Mucosa of stomach (tissue), 1 donor: ENCODE data around the gene CCDC30.

Source experiments
- H3K27me3 ChIP-seq: one replicate; pipeline ENCODE4 v1.7.0; 2013; ENCODE audit warnings: mild to moderate bottlenecking, low read length; ENCODE audit not compliant: control insufficient read depth, insufficient read depth
- H3K36me3 ChIP-seq: one replicate; pipeline ENCODE4 v1.7.0; 2013; ENCODE audit warnings: low read length; ENCODE audit not compliant: control insufficient read depth, insufficient read depth
- H3K4me1 ChIP-seq: one replicate; pipeline ENCODE4 v1.7.0; 2013; ENCODE audit warnings: mild to moderate bottlenecking, low read length; ENCODE audit not compliant: control insufficient read depth, insufficient read depth
- H3K4me3 ChIP-seq: one replicate; pipeline ENCODE4 v1.7.0; 2013; ENCODE audit warnings: low read length
- H3K9ac ChIP-seq: one replicate; pipeline ENCODE4 v1.7.0; 2013; ENCODE audit warnings: mild to moderate bottlenecking, low read length, moderate library complexity
- H3K9me3 ChIP-seq: one replicate; pipeline ENCODE4 v1.7.0; 2013; ENCODE audit warnings: mild to moderate bottlenecking, low read length, moderate library complexity; ENCODE audit not compliant: control insufficient read depth
- donor health status: Pancreatic carcinoma.

Gene CCDC30

DNA sequence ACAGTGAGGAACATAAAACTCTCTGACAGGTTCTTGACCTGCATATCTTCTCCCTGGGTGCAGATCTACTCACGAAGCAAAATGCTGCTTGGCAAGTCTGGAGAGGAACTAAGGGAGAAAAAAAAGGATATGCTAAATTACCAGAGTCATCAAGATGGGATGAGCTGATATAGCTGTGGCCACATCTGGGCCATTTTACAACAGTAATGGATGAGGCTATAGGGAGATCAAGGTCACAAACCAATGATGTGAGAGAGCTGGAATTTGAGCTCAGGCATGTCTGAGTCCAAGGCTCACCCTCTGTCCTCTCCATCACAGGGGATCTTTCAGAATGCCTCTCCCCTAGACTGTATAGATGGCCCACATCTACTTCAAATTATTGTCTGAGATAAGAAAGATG, 33.5 kb upstream of the CCDC30 start:
- Histone ChIP-seq H3K4me3 (no peak overlapping the region), H3K36me3 (no peaks in the 10 kb centered on the region), H3K4me1 (peaks cover 22% of the 10 kb centered on the region), H3K9me3 (no peaks in the 10 kb centered on the region), H3K27me3 (no peaks in the 10 kb centered on the region), H3K9ac (no peak overlapping the region)

DNA sequence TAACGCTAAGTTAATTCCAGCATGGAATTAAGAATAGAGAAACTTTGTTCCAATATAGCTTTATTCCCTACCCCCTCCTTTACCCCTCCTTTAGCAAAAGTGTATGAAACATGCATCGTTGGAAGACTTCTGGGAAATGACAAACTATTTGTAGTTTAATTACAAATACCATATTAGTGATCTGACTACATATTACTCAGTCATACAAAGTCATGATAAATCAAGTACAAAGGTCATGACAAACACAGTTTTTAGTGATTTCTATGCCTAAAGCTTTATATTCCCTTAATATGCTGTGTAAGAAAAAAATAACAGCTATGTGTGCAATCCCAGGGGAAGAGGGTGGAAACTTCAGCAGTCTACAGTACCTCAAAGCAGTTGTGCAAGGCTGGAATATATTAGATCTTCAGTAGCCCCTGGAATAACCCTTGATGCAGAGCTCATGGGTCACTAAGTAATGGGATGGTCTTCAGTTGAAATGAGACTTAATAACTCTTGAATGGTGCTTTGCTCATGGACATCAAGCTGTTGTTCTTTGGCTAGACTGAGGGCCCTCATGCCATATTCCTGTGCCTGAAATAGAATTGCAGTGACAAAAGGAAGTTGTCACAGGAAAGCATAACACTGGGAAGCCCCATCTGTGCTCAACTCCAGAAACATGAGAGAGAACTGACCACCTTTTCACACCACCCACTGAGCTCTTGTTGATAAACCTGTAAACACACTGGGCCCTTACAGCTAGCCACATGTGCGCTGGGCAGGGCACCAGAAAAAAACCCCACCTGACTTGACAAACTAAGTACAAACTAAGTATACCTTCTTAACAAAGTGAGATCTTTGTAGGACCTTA, 32.6 kb upstream of the CCDC30 start:
- no peaks in the 10 kb centered on the region for H3K27me3 ChIP-seq
- H3K9me3 ChIP-seq, result no peaks in the 10 kb centered on the region
- no peak overlapping the region for H3K9ac ChIP-seq
- H3K36me3 ChIP-seq, result no peaks in the 10 kb centered on the region
- H3K4me3 ChIP-seq, result no peak overlapping the region
- H3K4me1 ChIP-seq, result peaks cover 22% of the 10 kb centered on the region

DNA sequence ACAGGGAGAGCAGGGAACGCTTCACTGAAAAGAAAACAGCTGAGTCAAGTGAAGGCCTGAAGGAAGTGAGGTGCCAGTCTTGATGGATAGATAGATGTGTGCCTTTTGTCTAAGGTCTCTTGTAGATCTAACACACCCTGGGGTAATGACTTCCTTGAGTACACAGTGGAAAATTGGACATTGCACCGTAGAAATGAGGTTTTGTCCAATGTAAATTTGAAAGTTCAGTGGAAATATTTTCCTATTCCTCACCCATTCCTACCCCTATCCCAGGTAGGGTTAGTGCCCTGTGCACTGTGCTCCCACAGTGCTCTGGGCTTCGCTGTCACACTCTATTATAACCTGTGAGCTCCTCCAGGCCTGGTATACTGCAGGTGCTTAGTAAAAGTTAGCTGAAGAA, 31.6 kb upstream of the CCDC30 start:
- Histone ChIP-seq H3K27me3 (no peaks in the 10 kb centered on the region), H3K9ac (no peak overlapping the region), H3K4me1 (peaks cover 22% of the 10 kb centered on the region), H3K9me3 (no peaks in the 10 kb centered on the region), H3K36me3 (no peaks in the 10 kb centered on the region), H3K4me3 (no peak overlapping the region)

DNA sequence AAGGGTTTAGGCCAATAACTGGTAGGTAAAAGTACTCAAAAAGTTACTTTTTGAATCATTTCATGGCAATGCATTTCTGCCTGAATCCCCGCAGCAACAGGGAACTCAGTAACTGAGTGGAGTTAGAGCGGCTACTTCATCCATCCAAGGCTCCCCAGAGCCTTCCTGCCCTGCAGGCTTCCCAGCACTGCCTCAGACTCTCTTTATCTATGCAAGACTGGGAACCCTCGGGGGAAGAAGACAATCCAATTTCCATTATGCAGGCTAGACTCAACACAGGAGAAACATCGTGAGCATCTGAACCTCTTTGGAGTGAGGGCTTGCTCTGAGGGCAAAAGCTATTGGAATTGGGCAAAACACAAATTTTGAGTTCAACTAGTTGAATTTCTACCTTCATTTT, 30.4 kb upstream of the CCDC30 start:
- H3K4me3 ChIP-seq, result no peak overlapping the region
- no peak overlapping the region for H3K9ac ChIP-seq
- no peaks in the 10 kb centered on the region for H3K9me3 ChIP-seq
- H3K36me3 ChIP-seq, result no peaks in the 10 kb centered on the region
- H3K4me1 ChIP-seq, result peaks cover 22% of the 10 kb centered on the region
- H3K27me3 ChIP-seq, result no peaks in the 10 kb centered on the region

DNA sequence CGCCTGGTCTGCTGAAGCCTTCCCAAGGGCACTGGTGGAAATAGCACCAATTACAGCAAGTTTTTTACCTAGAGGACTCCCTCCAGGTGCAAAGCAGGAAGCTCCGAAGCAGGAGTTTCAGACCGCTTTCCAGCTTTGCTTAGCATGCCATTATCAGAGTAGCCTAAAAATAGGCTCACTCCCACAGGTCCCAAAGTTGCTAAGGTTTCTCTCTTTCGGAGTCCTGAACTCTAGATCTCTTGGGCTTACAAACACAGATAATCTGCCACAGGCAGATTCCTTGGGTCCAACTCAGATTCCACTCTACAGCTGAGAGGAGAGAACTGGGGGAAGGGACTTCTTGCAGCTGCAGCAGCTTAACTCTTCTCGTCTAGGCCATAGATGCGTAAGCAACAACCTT, 29.7 kb upstream of the CCDC30 start:
- H3K9me3 ChIP-seq, result no peaks in the 10 kb centered on the region
- H3K4me1 ChIP-seq, result peaks cover 22% of the 10 kb centered on the region
- H3K4me3 ChIP-seq, result no peak overlapping the region
- no peaks in the 10 kb centered on the region for H3K27me3 ChIP-seq
- no peaks in the 10 kb centered on the region for H3K36me3 ChIP-seq
- H3K9ac ChIP-seq, result no peak overlapping the region

DNA sequence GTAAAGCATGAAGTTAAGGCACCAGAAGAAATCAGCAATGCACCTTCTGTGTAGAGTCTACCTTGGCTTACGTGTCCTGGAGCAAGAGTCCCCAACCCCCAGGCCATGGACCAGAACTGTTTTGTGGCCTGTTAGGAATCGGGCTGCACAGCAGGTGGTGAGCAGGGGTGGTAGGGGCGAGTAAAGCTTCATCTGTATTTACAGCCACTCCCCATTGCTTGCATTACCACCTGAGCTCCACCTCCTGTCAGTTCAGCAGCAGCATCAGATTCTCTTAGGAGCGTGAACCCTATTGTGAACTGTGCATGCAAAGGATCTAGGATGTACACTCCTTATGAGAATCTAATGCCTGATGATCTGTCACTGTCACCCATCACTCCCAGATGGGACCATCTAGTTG, 28.7 kb upstream of the CCDC30 start:
- Histone ChIP-seq H3K27me3 (no peaks in the 10 kb centered on the region), H3K9me3 (no peaks in the 10 kb centered on the region), H3K4me1 (peaks cover 22% of the 10 kb centered on the region), H3K36me3 (no peaks in the 10 kb centered on the region), H3K9ac (no peak overlapping the region), H3K4me3 (no peak overlapping the region)

DNA sequence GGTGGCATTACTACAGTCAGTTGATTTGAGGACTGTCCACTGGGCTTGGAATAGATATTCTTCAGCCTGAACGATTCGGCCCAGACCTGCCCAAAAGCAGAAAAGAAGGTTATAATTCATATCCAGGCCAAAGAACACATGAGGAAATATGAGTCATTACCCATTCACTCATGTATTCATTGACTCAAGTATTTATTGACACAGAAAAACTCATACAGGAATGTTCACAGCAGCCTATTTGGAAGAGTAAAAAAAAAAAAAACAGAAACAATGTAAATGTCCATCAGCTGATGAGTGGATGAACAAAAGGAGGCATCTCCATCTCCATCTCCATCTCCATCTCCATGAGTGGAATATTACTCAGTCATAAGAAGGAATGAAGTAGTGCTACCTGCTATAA, 23.1 kb upstream of the CCDC30 start:
- Histone ChIP-seq H3K4me3 (no peak overlapping the region), H3K27me3 (no peaks in the 10 kb centered on the region)

DNA sequence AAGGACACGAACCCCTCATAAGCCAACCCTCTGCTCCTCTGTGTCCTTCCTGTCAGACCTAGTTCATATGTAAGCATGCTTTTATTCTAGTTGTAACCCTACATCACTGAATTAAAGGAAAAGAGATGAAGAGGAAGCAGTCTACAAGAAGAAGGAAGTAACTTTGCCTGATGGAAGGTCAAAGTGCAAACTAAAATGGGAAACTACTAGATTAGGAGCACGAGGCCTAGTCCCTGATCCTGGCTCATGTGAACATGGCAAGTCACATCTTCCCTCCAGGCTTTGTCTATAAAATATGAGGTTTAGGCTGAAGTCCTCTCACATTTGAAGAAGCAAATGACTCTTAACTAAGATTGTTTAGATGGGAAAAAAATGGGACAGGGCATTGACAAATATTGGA, 20.4 kb upstream of the CCDC30 start:
- Histone ChIP-seq H3K9me3 (no peaks in the 10 kb centered on the region), H3K4me1 (peaks cover 11% of the 10 kb centered on the region), H3K27me3 (no peaks in the 10 kb centered on the region), H3K36me3 (no peaks in the 10 kb centered on the region), H3K9ac (no peak overlapping the region), H3K4me3 (no peak overlapping the region)

More for the DNA sequence above, 23.1 kb upstream of the CCDC30 start:
- Histone ChIP-seq H3K4me1 (peaks cover 11% of the 10 kb centered on the region), H3K9me3 (no peaks in the 10 kb centered on the region), H3K36me3 (no peaks in the 10 kb centered on the region), H3K9ac (no peak overlapping the region)

DNA sequence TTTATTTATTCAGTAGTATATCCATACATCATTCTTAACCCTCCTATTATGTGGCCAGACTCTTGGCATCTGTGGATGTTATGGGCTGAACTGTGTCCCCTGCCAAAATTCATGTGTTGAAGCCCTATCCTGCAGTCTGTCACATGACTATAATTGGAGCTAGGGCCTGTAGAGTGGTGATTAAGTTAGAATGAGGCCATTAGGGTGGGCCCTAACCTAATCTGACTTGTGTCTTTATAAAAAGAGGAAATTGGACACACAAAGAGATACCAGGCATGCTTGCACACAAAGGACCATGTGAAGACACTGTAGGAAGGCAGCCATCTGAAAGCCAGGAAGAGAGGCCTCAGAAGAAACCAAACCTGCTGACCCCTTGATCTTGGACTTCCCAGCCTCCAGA, 13.8 kb upstream of the CCDC30 start:
- no peak overlapping the region for H3K4me3 ChIP-seq
- H3K4me1 ChIP-seq, result no peaks in the 10 kb centered on the region
- H3K36me3 ChIP-seq, result no peaks in the 10 kb centered on the region
- H3K9me3 ChIP-seq, result no peaks in the 10 kb centered on the region
- H3K9ac ChIP-seq, result no peak overlapping the region
- no peaks in the 10 kb centered on the region for H3K27me3 ChIP-seq

DNA sequence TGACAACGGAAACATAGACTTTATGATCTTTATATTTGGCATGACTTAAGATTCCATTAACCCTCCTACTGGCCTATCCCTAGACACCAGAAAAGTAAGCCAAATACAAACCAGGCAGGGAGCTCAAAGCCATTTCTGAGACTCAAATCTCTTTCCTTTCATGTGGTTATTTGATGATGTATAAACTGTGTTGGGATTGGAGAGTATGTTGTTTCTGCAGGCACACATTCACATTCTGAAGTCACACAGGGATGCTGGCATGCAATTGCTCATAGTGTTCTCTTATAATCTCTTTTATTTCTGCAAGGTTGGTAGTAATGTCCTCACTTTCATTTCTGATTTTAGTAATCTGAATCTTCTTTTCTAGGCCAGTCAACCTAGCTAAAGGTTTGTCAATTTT, 13.0 kb upstream of the CCDC30 start:
- no peaks in the 10 kb centered on the region for H3K36me3 ChIP-seq

DNA sequence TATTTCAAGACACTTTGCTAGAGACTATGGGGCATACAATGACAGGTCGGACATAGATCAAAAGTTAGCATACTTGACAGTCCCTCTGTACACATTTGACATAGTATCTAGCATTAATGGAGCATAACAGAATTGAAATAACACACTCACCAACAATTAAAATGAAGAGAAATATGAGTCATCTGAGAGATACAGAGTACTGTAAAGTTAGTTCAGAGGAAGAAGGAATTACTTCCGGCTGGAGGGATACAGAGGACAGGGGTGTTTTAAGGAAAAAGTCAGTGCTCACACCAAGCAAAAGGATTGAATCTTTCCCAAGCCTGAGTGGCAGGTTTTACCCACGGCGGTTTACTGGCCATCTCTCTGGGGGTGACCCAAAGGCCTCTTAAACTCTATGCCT, 9.7 kb upstream of the CCDC30 start:
- Histone ChIP-seq H3K4me3 (no peak overlapping the region), H3K9me3 (no peaks in the 10 kb centered on the region), H3K36me3 (no peaks in the 10 kb centered on the region), H3K4me1 (peaks cover 20% of the 10 kb centered on the region), H3K9ac (no peak overlapping the region), H3K27me3 (no peaks in the 10 kb centered on the region)

More for the DNA sequence above, 13.0 kb upstream of the CCDC30 start:
- H3K9me3 ChIP-seq, result no peaks in the 10 kb centered on the region
- no peak overlapping the region for H3K9ac ChIP-seq
- H3K4me3 ChIP-seq, result no peak overlapping the region
- H3K4me1 ChIP-seq, result peaks cover under 1% of the 10 kb centered on the region
- H3K27me3 ChIP-seq, result no peaks in the 10 kb centered on the region

DNA sequence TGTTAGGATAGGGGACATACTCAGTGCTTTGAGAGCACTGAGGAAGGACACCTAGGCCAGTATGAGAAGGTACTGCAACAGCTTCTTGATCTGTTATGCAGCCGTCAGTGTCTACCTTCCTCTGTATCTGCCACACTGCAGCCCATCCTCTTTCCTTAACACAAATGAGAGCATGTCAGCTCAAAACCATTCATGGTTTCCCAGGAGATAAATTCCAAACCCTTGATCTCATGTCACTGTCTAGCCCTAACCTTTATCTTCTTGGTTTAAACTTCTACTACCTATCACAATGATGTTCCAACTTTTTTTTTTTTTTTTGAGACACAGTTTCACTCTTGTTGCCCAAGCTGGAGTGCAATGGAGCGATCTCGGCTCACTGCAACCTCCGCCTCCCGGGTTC, 8.7 kb upstream of the CCDC30 start:
- Histone ChIP-seq H3K9ac (no peak overlapping the region), H3K4me1 (peaks cover 20% of the 10 kb centered on the region), H3K27me3 (no peaks in the 10 kb centered on the region), H3K4me3 (no peak overlapping the region), H3K9me3 (no peaks in the 10 kb centered on the region), H3K36me3 (no peaks in the 10 kb centered on the region)
